Glomerular visceral epithelial cell (primary cell): ENCODE data around the gene PTPN1.
A peak's percentile ranks its signal among the peaks of the same experiment; 100 is the strongest.
"Not testable (repeated sequence)": the region's sequence is repeated elsewhere in the genome, so short reads cannot be mapped to it uniquely, and the experiment has no call there.

Experiments used
- DNase-seq: peaks from one replicate; pipeline ENCODE4 v3.0.0-alpha.2; 2016; ENCODE audit errors: extremely low spot score

Gene PTPN1

DNA sequence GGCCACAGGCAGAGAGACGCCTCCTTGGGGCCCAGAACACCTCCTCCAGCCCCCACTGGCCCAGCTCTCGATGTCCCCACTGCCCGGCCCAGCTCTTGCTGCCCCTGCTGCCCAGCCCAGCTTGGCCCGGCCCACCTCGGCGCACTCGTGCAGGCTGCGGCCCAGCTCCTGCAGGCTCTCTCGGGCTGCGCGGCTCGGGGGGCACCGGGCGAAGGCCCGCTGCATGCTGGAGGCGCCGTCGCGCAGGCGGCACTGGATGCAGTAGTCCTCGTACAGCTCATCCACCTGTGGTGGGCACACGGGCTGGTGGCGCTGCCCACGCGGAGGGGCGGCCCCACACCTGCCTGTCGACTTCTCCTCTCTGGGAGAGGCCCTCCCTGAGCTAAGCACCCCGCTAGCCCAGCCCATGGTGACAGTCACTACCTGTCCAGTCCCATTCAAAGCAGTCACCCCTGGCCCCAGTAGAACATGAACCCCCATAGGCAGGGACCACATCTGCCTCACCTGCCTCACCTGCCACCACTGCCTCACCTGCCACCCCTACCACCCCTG lies 99.3 kb downstream of the PTPN1 start:
- no peak for DNase-seq

DNA sequence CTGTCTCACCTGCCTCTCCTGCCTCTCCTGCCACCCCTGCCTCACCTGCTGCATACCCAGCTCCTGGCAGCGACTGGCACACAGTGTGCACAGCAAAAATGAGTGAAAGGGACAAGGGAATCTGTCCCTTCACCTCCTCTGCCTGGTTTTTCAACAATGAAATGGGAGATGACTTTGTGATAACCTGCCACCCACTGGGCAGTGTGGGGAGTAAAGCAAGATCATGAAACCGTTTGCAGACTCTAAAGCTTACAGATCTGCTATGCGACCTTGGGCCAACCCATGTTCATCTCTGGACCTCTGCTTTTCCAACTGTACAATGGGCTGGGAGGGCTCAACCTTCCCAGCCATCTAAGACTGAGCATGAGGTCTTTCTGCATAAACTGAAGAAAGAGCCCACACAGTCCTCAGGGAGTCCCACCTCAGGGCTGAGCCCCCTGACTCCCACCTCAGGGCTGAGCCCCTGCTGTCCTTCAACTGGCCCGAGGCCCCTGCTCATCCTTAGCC lies 100.1 kb downstream of the PTPN1 start:
- DNase-seq, result no peak

DNA sequence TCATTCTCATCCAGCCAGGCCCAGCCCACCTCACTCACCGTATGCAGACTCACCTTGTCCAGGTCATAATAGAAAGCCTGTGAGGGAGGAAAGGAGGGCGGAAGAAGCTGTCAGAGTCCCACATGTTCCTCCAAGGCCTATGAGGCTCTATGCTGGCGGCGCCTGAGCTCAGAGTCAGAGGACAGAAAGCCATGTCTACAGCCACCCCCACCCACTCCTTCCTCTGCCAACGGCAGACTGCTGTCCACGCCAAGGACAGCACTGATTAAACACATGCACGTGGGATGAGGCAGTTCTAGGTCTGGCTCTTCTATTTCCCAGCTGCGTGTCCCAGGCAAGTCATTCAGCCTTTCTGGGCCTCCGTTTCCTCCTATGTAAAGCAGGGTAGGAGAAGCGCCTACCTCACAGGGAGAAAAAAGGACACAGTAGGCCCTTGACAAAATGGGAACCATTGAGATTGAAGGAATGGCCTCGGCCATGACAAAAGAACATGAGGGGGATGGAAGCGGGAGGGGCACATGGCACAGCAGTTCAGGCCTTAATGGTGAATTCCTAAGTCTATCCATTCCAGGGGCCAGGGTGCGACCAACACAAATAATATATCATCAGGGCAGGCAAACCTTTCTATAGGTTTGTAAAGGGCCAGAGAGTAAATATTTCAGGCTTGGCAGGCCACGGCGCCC lies 101.1 kb downstream of the PTPN1 start:
- DNase-seq, result no peak

DNA sequence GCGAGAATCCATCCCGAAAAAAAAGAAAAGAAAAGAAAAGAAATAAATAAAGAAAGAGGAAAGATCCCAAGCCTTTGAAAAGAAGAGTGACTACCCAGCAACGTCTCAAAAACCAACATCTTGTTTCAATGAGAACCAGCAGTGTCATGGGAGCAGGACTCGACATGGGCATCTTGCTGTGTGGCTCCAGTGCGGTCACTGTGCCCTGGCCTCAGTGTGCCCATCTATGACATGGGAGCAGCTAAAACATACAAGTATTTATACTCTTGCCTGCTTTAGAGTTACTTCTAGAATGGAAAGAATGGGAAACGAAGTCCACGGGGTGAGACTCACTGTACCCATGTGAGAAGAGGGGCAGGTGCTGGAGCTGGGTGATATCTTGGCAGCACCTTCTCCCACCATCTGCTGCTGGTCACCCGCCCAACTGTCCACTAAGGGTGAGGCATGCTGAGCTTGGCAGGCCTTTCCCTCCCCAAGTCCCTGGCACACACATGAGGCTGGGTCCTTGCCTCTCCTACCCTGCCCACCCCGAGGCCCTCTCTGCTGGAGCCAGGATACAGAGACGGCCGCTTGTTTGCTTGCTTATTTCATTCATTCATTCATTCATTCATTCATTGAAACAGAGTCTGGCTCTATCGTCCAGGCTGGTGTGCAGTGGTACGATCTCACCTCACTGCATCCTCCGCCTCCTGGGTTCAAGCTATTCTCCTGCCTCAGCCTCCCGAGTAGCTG lies 103.4 kb downstream of the PTPN1 start:
- DNase-seq, result no peak

DNA sequence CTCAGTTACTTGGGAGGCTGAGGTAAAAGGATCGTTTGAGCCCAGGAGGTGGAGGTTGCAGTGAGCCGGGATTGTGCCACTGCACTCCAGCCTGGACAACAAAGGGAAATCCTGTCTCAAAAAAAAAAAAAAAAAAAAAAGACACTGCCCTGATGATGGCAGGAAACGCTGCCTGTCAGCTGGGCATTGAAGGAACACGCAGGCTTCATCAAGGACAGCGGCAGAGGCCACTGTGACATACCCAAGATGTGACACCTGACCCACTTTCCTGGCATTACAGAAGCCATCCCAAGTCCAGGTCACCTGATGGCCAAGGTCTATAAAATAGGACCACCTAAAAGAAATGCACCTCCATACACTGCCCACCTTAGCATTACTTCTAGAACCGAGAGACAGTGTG lies 105.2 kb downstream of the PTPN1 start:
- no peak for DNase-seq

DNA sequence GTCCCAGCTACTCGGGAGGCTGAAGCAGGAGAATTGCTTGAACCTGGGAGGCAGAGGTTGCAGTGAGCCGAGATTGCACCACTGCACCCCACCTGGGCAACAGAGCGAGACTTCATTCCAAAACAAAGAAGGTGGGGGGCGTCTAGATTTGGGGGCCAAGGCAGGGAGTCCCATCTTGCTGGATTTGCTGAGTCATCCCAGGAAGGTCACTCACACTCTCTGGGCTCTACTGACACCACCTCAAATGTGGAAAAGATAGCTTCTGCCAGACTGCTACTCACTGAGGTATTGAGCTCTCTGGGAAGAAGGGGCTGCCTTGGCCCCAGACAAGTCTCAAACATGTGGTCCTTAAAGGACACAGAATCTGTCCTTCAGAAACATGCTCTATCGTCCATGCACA lies 106.8 kb downstream of the PTPN1 start:
- no peak for DNase-seq

DNA sequence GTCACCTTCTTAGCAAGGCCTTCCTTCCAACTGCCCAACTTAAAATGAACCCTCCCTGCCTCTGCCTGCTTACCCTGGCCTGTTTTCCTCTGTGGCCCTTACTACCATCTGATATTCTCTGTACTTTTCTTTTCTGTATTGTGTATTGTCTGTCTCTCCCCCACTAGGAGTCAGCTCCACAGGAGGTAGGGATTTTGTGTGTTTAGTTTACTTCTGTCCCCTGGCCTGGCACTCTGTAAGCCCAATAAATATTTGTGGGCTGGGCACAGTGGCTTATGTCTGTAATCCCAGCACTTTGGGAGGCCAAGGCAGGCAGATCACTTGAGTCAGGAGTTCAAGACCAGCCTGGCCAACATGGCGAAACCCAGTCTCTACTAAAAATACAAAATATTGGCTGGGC lies 108.4 kb downstream of the PTPN1 start:
- DNase-seq, result no peak

DNA sequence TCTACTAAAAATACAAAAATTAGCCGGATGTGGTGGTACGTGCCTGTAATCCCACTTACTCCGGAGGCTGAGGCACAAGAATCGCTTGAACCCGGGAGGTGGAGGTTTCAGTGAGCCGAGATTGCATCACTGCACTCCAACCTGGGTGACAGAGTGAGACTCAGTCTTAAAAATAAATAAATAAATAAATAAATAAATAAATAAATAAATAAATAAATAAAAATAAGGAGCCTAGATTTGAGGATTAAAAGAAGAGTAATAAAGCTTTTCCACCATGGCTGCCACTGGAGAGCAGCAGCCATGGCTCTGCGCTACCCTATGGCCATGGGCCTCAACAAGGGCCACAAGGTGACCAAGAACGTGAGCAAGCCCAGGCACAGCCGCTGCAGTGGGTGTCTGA lies 110.3 kb downstream of the PTPN1 start:
- DNase-seq, result not testable (repeated sequence)

DNA sequence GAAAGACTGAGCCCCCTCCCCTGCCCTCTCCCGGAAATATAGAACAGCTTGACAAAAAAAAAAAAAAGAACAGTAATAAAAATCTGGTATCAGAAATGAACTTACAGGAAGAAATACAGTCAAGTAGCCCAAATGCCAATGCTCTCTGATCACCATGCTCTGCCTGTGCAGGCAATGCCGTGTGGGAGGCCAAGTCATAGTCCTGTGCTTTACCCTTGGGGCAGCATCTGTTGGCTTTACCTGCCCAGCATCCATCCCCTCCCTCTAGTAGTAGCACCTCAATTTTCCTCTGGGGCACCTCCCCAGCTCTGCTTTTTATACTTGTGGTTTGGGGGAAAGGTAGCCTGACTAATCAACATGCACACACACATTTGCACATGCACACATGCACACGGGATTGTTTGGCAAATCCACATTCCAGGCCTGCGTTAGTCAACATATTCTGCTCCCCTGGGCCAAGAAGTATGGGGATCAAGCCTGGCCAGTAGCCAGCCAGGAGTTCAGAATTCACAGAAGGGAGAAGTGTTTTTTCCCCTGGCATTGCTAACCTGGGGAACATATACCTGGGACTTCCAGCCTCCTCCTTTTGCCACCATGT lies 111.0 kb downstream of the PTPN1 start:
- DNase-seq, result no peak

DNA sequence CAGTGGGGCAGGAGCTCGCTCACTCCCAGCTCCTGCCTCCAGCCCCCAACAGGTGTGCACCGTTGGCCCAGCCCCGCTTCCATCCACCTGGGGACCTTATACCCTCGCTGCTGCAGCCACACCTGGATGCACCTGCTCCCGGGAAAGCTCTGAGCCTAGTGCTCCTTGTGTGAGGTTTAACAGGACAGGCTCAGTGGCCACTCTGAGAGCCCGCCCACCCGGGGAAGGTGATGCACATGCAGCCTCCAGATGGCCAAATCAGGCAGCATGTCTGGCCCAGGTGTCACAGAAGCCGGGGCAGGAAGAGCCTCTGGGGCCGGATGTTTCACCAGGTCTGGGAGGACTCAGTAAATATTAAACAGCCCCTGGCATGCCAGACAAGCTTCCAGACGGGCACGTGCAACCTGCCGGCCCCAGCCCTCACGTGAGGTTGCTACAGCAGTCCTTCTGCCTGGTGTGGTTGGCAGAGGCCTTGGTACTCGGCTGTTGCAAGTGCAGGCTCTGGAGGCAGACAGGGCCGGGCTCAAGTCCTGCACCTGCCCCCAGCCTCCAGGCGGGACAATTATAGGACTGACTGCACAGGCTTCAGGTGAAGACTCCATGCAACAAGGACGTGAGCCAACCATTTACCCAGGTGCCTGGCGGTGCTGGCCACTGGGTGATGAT lies 114.3 kb downstream of the PTPN1 start:
- peak; percentile 69 for DNase-seq

DNA sequence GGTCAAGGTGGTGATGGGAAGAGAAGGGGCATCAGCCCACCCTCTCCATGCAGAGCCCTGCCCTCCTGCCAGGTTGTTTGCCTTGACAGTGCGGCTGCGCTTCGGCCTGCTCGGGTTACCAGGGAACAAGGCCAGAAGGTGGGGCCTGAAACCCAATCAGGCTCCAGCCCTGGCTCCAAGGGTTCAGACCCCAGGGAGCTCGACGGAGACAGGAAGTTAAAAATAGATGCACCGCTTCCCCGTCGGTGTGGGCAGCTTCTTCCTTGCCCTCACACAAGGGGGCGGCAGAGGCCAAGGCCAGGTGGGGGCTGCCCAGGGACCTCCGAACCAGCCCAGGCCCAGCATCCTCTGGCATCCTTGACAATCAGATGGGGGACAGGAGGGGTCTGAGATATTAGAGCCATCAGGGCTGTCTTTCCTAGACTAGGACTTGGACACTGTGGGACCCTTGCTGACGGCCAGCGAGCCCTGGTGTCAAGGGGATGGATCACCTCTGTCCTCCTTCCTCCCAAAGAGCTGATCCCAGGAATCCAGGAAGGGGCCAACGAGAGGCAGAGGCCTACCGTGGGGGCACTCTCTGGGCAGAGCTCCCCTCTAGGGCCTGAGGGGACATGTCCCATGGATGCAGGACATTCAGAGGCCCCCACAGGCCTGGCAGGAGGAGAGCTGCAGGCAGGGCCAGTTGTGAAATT lies 115.9 kb downstream of the PTPN1 start:
- peak; percentile 47 for DNase-seq

DNA sequence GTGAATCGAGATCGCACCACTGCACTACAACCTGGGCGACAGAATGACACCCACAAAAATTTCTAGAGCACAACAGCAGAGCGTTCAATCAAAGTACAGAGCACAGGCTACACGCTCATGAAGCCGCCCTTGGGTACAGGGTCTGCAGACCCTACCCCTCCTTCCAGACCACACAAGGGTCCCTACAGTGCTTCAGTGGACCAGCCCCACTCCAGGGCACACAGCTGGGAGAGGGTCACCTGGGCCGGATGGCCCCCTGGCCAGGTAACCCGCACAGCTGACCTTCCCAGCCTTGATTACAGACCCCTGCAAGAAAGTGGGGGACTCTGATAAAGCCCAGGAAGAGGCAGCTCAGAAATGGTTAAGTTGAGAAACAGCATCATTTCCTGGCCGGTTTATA lies 117.6 kb downstream of the PTPN1 start:
- DNase-seq, result no peak

DNA sequence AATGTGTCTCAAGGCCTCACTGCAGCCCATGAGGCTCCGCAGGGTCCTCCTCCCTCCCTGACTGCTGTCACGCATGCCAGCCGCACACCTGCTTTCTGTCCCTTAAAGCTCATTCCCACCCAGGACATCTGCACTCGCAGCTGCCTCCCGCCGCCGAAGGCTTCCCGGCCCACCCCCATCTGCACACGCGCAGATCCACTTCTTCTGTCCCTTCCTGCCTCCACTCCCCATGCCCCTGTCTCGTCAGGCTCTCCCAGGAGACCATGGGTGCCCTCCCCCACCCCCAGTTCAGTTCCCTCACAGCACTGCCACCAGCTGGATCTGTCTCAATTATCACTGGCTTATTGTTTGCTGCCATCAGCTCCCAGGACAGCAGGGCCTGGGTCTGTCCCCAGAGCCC lies 118.1 kb downstream of the PTPN1 start:
- DNase-seq, result no peak

DNA sequence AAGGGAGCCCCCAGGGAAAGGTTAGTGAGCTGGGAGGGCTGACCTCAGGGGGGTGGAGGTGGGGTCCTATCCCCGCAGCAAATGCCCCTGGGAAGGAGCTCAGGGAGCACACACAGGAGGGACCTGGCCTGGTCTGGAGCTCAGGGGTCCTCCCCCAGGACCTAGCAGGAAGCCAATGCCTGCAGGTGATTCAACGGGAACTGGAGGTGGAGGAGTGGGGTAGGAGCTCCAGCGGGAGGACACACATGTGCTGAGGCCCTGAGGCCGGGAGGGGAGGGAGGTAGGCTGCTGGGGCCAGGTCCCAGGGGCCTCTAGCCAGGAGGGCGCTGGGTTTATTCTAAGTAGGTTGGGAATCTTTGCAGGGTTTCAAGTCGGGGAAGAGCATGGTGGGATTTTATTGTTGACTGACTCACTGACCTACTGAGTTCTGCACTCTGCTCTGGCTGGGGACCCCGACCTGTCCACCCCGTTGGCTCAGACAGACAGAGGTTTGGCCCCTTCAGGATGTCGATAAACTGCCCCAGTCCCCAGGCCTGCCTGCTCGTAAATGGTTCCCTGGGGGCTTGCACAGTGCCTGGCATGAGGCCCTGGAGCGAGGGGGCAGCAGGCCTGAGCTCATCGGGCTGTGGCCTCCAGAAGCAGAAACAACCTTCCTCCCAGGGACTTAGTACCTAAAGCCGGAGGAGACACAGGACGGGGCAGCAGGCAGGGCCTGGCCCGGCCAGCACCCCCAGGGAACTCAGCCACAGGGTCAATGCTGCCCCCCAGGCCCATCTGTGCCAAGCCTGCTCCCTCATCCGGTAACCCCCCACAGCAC lies 118.9 kb downstream of the PTPN1 start:
- DNase-seq, result no peak

DNA sequence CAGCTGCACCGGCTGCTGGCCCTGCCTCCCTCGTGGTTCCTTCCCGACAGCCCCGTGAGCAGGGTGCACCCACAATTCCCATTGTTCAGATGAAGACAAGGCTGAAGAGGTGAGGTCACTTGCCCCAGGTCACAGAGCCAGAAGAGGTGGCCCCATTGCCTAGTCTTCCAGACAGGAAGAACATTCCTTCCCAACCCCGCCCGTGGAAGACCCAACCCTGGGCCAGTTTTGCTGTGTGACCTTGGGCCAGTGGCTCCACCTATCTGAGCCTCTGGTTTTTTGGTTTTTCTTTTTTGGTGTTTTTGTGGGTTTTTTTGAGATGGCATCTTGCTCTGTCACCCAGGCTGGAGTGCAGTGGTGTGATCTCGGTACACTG lies 119.5 kb downstream of the PTPN1 start:
- DNase-seq, result no peak

DNA sequence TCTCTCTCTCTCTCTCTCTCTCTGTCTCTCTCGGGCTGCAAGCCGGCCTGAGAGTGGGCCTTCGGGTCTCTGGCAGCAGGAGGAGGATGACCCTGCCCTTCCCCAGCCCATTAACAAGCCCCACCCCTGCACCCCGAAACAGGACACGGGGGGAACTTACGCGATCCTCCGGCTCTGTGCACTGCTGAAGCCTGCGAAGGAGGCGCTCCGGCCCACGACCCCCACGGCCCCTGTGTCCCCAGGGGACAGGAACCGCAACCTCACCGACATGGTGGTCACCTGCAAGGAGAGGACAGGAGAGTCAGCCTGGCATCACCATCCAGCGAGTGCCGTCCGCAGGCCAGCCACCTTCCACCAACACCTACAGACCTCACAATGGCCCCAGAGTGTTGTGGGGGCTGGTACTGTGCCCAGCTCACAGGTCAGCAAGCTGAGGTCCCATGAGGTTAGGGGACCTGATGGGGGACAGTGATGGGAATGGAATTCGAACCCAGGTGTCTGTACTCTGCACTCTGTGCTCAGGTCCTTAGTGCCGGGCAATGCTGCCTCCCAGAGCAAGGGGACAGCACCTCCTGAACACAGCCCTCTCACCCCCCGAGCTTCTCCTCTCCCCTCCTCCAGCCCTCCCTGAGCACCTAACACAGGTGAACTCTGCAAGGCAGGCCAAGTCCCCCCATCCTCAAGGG lies 120.5 kb downstream of the PTPN1 start:
- DNase-seq, result no peak

DNA sequence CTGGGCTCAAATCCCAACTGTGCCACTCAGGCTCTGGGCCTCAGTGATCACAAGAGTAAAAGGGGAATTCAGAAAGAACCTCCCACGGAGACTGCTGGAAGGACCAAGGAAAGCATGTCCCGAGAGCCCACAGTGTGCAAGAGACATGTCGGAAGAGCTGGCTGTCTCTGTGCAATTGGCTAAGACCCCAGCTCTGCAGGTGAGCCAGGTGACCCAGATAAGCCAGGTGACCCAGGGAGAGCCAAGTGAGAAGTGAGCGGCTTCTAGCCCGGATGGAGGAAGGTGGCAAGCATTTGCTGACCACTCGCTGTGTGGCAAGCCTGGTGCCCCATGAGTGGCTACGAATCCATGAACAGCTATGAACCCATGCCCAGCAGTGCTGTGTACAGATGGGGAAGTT lies 122.1 kb downstream of the PTPN1 start:
- DNase-seq, result no peak

DNA sequence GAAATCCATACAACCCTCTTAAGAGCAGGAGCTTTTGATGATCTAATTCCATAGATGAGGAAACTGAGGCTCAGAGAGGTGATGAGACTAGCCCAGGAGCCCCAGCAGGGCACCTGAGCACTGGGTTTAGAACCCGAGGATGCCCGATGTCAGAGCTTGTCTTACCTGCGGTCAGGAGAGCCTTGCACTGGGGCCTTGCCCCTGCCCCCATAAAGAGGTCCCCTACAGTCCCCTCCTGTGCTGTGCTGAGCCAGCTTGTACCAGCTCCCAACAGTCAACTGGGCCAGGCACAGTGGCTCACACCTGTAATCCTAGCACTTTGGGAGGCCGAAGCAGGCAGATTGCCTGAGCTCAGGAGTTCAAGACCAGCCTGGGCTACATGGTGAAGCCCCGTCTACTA lies 122.5 kb downstream of the PTPN1 start:
- no peak for DNase-seq

DNA sequence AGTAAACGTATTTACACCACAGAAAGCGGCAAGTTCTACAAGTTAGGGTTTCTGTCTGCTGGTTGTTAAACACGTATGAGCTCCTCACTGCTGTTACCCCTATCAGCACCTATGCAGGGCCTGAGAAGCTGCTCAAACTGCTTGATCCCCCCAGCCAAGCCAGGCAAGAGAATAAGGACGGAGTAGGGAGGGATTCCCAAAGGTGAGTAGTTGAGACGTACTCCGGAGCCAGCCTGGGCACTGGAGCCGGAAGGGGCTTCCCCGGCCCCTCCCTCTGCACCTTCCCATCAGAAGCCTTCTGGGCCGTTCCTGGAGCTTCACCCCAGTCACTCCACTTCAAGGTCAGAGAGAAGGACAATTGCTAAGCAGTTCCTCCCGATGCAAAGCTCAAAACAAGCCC lies 123.2 kb downstream of the PTPN1 start:
- no peak for DNase-seq

DNA sequence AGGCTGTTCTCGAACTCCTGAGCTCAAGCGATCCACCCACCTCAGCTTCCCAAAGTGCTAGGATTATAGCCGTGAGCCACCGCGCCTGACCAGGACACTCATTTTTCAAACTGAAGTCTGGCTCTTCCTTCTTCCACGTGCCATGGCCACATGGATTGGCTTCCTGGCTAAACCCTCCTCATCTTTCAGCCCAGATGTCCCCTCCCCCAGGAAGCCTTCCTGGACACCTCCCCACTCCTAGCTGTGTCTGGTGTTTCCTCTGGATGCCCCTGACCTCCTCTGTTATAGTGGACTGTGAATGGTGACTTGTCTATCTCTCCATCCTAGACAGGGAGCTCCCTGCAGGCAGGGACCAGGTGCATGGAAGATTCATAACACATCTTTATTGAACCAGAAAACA lies 124.0 kb downstream of the PTPN1 start:
- no peak for DNase-seq
